ENCODE data around the gene TPH2.

The TPH2 gene

GRCh38 chr12:71935594-71935993, 3.1 kb upstream of the TPH2 start:
- TF ChIP-seq CTCF (IDR thresholded peaks at IDR 0.05; ENCODE audit: extremely low read depth, insufficient read depth, missing control alignments) = no peak
- in situ Hi-C loops (cut with MboI; ENCODE audit: low pct_unique_long_range_greater_than_20kb, low sequenced_read_pairs, unreplicated experiment) = no loop called here
- no peak for DNase-seq (ENCODE audit: low spot score)

DNA sequence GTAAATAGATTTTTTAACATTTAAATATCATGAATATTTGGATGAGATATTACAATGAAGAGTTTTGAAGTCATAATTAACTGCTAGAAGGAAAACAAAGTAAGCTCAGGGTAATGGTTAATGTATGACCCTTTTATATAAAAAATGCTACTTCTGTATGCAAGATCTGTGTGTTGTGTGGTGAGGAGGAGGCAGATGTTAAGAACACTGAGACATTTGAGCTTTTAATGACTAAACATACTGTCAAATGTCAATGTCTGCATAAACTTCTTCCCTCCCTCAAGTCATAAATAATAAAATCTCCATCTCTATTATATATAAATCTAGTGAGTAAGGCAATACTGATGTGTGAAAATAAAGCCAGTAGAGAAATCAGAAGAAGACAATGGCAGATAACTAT, 1.4 kb downstream of the TPH2 start:
- no peak for TF ChIP-seq CTCF (IDR thresholded peaks at IDR 0.05; ENCODE audit: extremely low read depth, insufficient read depth, missing control alignments)
- in situ Hi-C loops (cut with MboI; ENCODE audit: low pct_unique_long_range_greater_than_20kb, low sequenced_read_pairs, unreplicated experiment) = loop anchor here (10.0 kb wide), 1 partner anchor 165 kb away; no protein-coding TSS in a partner anchor
- DNase-seq (ENCODE audit: low spot score) = no peak

GRCh38 chr12:71941174-71941573, 2.5 kb downstream of the TPH2 start:
- DNase-seq (ENCODE audit: low spot score) = no peak
- in situ Hi-C loops (cut with MboI; ENCODE audit: low pct_unique_long_range_greater_than_20kb, low sequenced_read_pairs, unreplicated experiment) = loop anchor here (10.0 kb wide), 1 partner anchor 166 kb away; no protein-coding TSS in a partner anchor
- TF ChIP-seq CTCF (IDR thresholded peaks at IDR 0.05; ENCODE audit: extremely low read depth, insufficient read depth, missing control alignments) = no peak

DNA sequence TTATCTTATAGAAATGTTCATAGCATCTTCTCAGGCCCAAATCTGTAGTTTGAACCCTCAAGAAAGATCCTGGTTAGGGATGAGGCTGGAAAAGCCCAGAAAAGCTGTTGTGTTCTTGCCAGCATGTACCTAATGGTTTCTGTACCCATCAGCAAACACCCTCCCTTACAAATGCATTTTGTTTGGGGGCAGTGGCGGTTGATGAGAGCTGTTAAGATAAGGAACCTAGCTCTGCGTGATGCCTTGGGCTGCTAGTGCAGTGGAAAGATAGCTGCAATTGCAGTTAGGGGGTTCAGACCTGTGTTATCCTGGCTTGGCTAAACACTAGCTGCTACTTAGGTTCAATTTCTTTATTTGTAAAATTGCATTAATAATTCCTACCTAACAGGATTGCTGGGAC, 3.6 kb downstream of the TPH2 start:
- in situ Hi-C loops (cut with MboI; ENCODE audit: low pct_unique_long_range_greater_than_20kb, low sequenced_read_pairs, unreplicated experiment) = loop anchor here (10.0 kb wide), 1 partner anchor 167 kb away; no protein-coding TSS in a partner anchor
- no peak for DNase-seq (ENCODE audit: low spot score)
- no peak for TF ChIP-seq CTCF (IDR thresholded peaks at IDR 0.05; ENCODE audit: extremely low read depth, insufficient read depth, missing control alignments)

DNA sequence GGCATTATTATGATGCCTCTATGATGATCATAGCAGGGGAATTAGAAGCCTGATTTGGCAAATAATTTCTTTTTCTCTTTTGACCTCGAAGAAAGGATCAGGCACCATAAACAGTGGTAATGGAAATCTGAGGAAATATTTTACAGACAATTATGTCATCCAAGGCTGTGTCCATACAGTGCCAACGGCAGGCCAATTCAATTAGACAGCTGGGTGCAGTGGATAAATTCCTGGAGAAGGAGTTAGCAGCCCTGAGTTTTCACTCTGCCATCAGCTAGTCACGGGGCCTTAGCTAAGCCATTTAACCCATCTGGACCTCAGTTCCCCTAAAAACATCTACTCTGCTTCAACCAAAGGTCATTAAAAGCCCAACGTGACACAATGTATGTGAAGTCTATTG, 4.1 kb downstream of the TPH2 start:
- in situ Hi-C loops (cut with MboI; ENCODE audit: low pct_unique_long_range_greater_than_20kb, low sequenced_read_pairs, unreplicated experiment) = loop anchor here (10.0 kb wide), 1 partner anchor 168 kb away; no protein-coding TSS in a partner anchor
- DNase-seq (ENCODE audit: low spot score) = no peak
- no peak for TF ChIP-seq CTCF (IDR thresholded peaks at IDR 0.05; ENCODE audit: extremely low read depth, insufficient read depth, missing control alignments)

- TF ChIP-seq CTCF (IDR thresholded peaks at IDR 0.05; ENCODE audit: extremely low read depth, insufficient read depth, missing control alignments) = no peak
- no peak for DNase-seq (ENCODE audit: low spot score)
- in situ Hi-C loops (cut with MboI; ENCODE audit: low pct_unique_long_range_greater_than_20kb, low sequenced_read_pairs, unreplicated experiment) = loop anchor here (10.0 kb wide), 1 partner anchor 170 kb away; no protein-coding TSS in a partner anchor
Measured at GRCh38 chr12:71945121-71945520, 6.5 kb downstream of the TPH2 start.

Measured in GM13977 (cell line).